Measurements from ENCODE around the gene AGPS. TPM values are rescaled to one million over a fixed set of nuclear protein-coding genes. Genes with fewer than 3 reads are reported as not detected.

AGPS gene
- total RNA-seq, 3 donors from 2014 or later (not counting 1 experiment from before 2014, with no cell fraction given): 27.4 to 36.0 (median 35.6) TPM

Other genes with a start within 250 kb of the AGPS start
- 100 to 1,000 TPM; 223 to 298 (median 289) TPM for gene HNRNPA3, start 180.0 kb upstream of the AGPS start, total RNA-seq
- 10 to 100 TPM; 76.0 to 99.8 (median 84.6) TPM for gene NFE2L2, start 128.0 kb upstream of the AGPS start, total RNA-seq

Measured in natural killer cell (primary cell).